A172 (cell line): Measurements from ENCODE around the gene RAB30. TPM values are rescaled to one million over a fixed set of nuclear protein-coding genes. Genes with fewer than 3 reads are reported as not detected.
A peak's percentile ranks its signal among the peaks of the same experiment; 100 is the strongest.

Experiments
- DNase-seq: peaks from one replicate; pipeline ENCODE4 v3.0.0-alpha.2; 2015; ENCODE audit warnings: low spot score
- total RNA-seq: library from RNA; depleted of rRNA; stranded (reverse); fragments of >200 nt; shearing (Covaris generic); gene quantifications from 2 replicates; pipeline ENCODE4 v1.2.3, GENCODE V29; 2014

RAB30 gene
- total RNA-seq, 1 experiment from 2014 or later, result 24.7 TPM

GRCh38 chr11:83039566-83039965 is 32.1 kb downstream of the RAB30 start:
- no peak for DNase-seq

GRCh38 chr11:83037877-83038276 is 33.8 kb downstream of the RAB30 start:
- DNase-seq, result peak; percentile 75

GRCh38 chr11:83036701-83037100 is 35.0 kb downstream of the RAB30 start:
- DNase-seq, result no peak

GRCh38 chr11:83035070-83035854 is 36.4 kb downstream of the RAB30 start:
- no peak for DNase-seq

- no peak for DNase-seq
These were observed 37.1 kb downstream of the RAB30 start for GRCh38 chr11:83034673-83035014.

GRCh38 chr11:83033972-83034672 is 37.6 kb downstream of the RAB30 start:
- peak; percentile 68 for DNase-seq

GRCh38 chr11:83033371-83033770 is 38.3 kb downstream of the RAB30 start:
- DNase-seq, result no peak

- no peak for DNase-seq
These were observed 40.6 kb downstream of the RAB30 start for GRCh38 chr11:83031127-83031526.

GRCh38 chr11:83027794-83028193 is 43.9 kb downstream of the RAB30 start:
- DNase-seq, result no peak

GRCh38 chr11:83027289-83027688 is 44.4 kb downstream of the RAB30 start:
- no peak for DNase-seq

GRCh38 chr11:83026229-83026628 is 45.5 kb downstream of the RAB30 start:
- DNase-seq, result no peak

- DNase-seq, result no peak
These were observed 46.4 kb downstream of the RAB30 start for GRCh38 chr11:83025267-83025704.

- no peak for DNase-seq
These were observed 47.3 kb downstream of the RAB30 start for GRCh38 chr11:83024270-83024854.

GRCh38 chr11:83023410-83023809 is 48.3 kb downstream of the RAB30 start:
- DNase-seq, result no peak

GRCh38 chr11:83021780-83022125 is 49.9 kb downstream of the RAB30 start:
- no peak for DNase-seq

- DNase-seq, result no peak
These were observed 50.5 kb downstream of the RAB30 start for GRCh38 chr11:83020942-83021779.

- no peak for DNase-seq
These were observed 51.7 kb downstream of the RAB30 start for GRCh38 chr11:83019888-83020579.

- no peak for DNase-seq
These were observed 56.7 kb downstream of the RAB30 start for GRCh38 chr11:83014951-83015350.

- DNase-seq, result no peak
These were observed 59.3 kb downstream of the RAB30 start for GRCh38 chr11:83012168-83013067.
